ENCODE results near the gene BMAL2. TPM values are rescaled to one million over a fixed set of nuclear protein-coding genes. Genes with fewer than 3 reads are reported as not detected.

BMAL2 gene
- total RNA-seq, 1 donor from 2014 or later: 6.9 TPM

GRCh38 chr12:27334042-27334720, 1.5 kb downstream of the BMAL2 start:
- intact Hi-C loops (cut with DNase I): no loop called here
- H3K9me3 ChIP-seq: no peaks in the 10 kb centered on the region
- no peaks in the 10 kb centered on the region for H3K36me3 ChIP-seq
- DNase-seq: no peak
- no peak overlapping the region for H3K4me3 ChIP-seq
- peaks cover 16% of the 10 kb centered on the region for H3K4me1 ChIP-seq
- no peak for ATAC-seq
- no peak for TF ChIP-seq CTCF (IDR thresholded peaks at IDR 0.05)
- no peak overlapping the region for H3K27ac ChIP-seq
- H3K27me3 ChIP-seq: peaks cover 12% of the 10 kb centered on the region

DNA sequence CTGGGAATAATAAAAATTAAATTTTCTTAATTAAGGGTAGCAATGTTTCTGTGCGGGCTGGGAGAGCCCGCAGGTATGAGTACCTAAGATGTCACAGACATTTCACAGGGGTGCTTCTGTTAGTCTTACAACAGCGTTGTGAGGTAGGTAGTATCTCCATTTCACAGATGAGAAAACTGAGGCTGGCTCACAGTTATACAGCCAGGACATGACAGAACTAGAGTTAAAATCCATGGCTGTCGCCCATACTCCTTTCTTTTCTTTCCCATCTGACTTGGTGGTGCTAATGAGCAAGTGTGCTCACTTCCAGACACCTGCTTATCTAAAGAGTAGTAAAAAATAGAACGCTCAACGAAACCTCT, 2.1 kb downstream of the BMAL2 start:
- Histone ChIP-seq H3K27ac (no peak overlapping the region), H3K36me3 (no peaks in the 10 kb centered on the region), H3K9me3 (no peaks in the 10 kb centered on the region), H3K4me3 (no peak overlapping the region), H3K4me1 (peaks cover 16% of the 10 kb centered on the region), H3K27me3 (peaks cover 12% of the 10 kb centered on the region)
- no peak for TF ChIP-seq CTCF (IDR thresholded peaks at IDR 0.05)
- intact Hi-C loops (cut with DNase I): no loop called here
- DNase-seq (no peak), ATAC-seq (no peak)

GRCh38 chr12:27335364-27336281, 3.0 kb downstream of the BMAL2 start:
- Histone ChIP-seq H3K36me3 (no peaks in the 10 kb centered on the region), H3K27me3 (peaks cover 12% of the 10 kb centered on the region), H3K9me3 (no peaks in the 10 kb centered on the region), H3K4me1 (peaks cover 16% of the 10 kb centered on the region), H3K4me3 (no peak overlapping the region), H3K27ac (no peak overlapping the region)
- ATAC-seq: no peak
- intact Hi-C loops (cut with DNase I): no loop called here
- TF ChIP-seq CTCF (IDR thresholded peaks at IDR 0.05): no peak
- DNase-seq: no peak

DNA sequence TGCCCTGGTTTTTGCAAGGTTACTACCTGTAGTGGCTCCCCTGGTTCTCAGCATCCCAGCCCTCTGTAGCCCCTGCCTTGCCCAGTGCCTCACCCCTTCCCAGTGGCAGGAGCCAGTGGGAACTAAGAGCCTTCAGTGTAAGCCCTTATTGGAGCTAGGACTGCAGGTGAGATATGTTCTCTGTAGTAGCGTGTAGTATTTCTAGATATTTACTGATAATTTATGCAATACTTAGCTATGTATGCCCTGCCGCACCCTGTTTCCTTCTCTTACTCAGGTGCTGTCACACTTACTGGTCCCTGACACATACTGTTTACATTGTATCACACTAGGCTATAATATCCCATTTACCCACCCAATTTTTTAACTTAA, 3.6 kb downstream of the BMAL2 start:
- no peak for TF ChIP-seq CTCF (IDR thresholded peaks at IDR 0.05)
- Histone ChIP-seq H3K27me3 (peaks cover 12% of the 10 kb centered on the region), H3K4me1 (peaks cover 10% of the 10 kb centered on the region), H3K36me3 (no peaks in the 10 kb centered on the region), H3K4me3 (no peak overlapping the region), H3K27ac (no peak overlapping the region), H3K9me3 (no peaks in the 10 kb centered on the region)
- DNase-seq: no peak
- no peak for ATAC-seq
- intact Hi-C loops (cut with DNase I): no loop called here

DNA sequence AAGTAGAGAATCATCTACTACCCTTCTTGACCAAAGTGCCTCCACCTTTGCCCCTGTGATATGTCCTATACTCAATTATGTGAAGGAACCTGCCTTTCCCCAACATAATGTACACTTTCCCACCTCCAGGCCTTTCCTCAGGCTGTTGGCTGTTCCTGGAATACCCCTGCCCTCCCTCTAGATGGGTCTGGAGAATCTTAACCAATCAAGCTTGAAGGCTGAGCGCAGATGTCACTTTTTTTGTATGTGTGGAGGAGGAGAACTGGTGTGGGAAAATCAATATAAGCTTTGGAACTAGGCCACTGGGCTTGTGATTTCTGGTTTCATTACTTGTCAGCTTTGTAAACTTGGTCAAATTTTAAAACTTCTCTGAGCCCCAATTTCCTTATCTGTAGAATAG, 4.7 kb downstream of the BMAL2 start:
- ATAC-seq (no peak), DNase-seq (no peak)
- no peak for TF ChIP-seq CTCF (IDR thresholded peaks at IDR 0.05)
- Histone ChIP-seq H3K4me3 (no peak overlapping the region), H3K27ac (no peak overlapping the region), H3K9me3 (no peaks in the 10 kb centered on the region), H3K27me3 (peaks cover 3% of the 10 kb centered on the region), H3K36me3 (no peaks in the 10 kb centered on the region), H3K4me1 (no peaks in the 10 kb centered on the region)
- intact Hi-C loops (cut with DNase I): no loop called here
